ENCODE results near the gene ARGLU1.
A peak's percentile ranks its signal among the peaks of the same experiment; 100 is the strongest.

The ARGLU1 gene

GRCh38 chr13:106536244-106537034 lies 31.5 kb downstream of the ARGLU1 start:
- H3K79me2 ChIP-seq = no peaks in the 10 kb centered on the region
- peak overlapping the region; percentile 96 for H3K4me2 ChIP-seq (ENCODE audit: low read length)
- H3K27ac ChIP-seq = peak overlapping the region; percentile 49
- H3K4me1 ChIP-seq = no peaks in the 10 kb centered on the region
- H3K4me3 ChIP-seq (ENCODE audit: low read depth, low read length) = peak overlapping the region; percentile 71
- no peaks in the 10 kb centered on the region for H3K36me3 ChIP-seq (ENCODE audit: control insufficient read depth, insufficient read depth, low read length)
- no peaks in the 10 kb centered on the region for H3K9me3 ChIP-seq (ENCODE audit: control insufficient read depth, low read length)
- peak overlapping the region; percentile 83 for H2AFZ ChIP-seq
- H3K27me3 ChIP-seq (ENCODE audit: control insufficient read depth, insufficient read depth, low read length) = no peaks in the 10 kb centered on the region
- peak; percentile 89 for TF ChIP-seq CTCF (IDR thresholded peaks at IDR 0.05)
- no peak overlapping the region for H3K9ac ChIP-seq

GRCh38 chr13:106535552-106536243 lies 32.2 kb downstream of the ARGLU1 start, which contains the start of gene EFNB2:
TSS of gene EFNB2 (minus strand) at chr13:106535662. CDS start at chr13:106534964, 698 bp downstream.
- Histone ChIP-seq H3K79me2 (no peaks in the 10 kb centered on the region), H3K27me3 (ENCODE audit: control insufficient read depth, insufficient read depth, low read length) (no peaks in the 10 kb centered on the region), H3K27ac (peak within 1 kb of the TSS; percentile 49), H3K36me3 (ENCODE audit: control insufficient read depth, insufficient read depth, low read length) (no peaks in the 10 kb centered on the region), H3K9me3 (ENCODE audit: control insufficient read depth, low read length) (no peaks in the 10 kb centered on the region), H3K4me3 (ENCODE audit: low read depth, low read length) (peak within 1 kb of the TSS; percentile 71), H3K9ac (no peak within 1 kb of the TSS), H3K4me2 (ENCODE audit: low read length) (peak within 1 kb of the TSS; percentile 96), H2AFZ (peak within 1 kb of the TSS; percentile 83), H3K4me1 (no peaks in the 10 kb centered on the region)
- TF ChIP-seq CTCF (IDR thresholded peaks at IDR 0.05) = no peak

- H3K27me3 ChIP-seq (ENCODE audit: control insufficient read depth, insufficient read depth, low read length) = no peaks in the 10 kb centered on the region
- peak overlapping the region; percentile 68 for H3K4me2 ChIP-seq (ENCODE audit: low read length)
- no peaks in the 10 kb centered on the region for H3K79me2 ChIP-seq
- H3K9me3 ChIP-seq (ENCODE audit: control insufficient read depth, low read length) = no peaks in the 10 kb centered on the region
- H2AFZ ChIP-seq = peak overlapping the region; percentile 50
- H3K27ac ChIP-seq = no peak overlapping the region
- H3K36me3 ChIP-seq (ENCODE audit: control insufficient read depth, insufficient read depth, low read length) = no peaks in the 10 kb centered on the region
- TF ChIP-seq CTCF (IDR thresholded peaks at IDR 0.05) = no peak
- H3K9ac ChIP-seq = no peak overlapping the region
- no peaks in the 10 kb centered on the region for H3K4me1 ChIP-seq
- peak overlapping the region; percentile 68 for H3K4me3 ChIP-seq (ENCODE audit: low read depth, low read length)
These were observed 33.0 kb downstream of the ARGLU1 start for GRCh38 chr13:106534639-106535551.

GRCh38 chr13:106533943-106534638 lies 33.8 kb downstream of the ARGLU1 start:
- Histone ChIP-seq H2AFZ (peak overlapping the region; percentile 62), H3K4me3 (ENCODE audit: low read depth, low read length) (peak overlapping the region; percentile 68), H3K27ac (peak overlapping the region; percentile 15), H3K9ac (no peak overlapping the region), H3K4me2 (ENCODE audit: low read length) (peak overlapping the region; percentile 68), H3K27me3 (ENCODE audit: control insufficient read depth, insufficient read depth, low read length) (no peaks in the 10 kb centered on the region), H3K4me1 (no peaks in the 10 kb centered on the region), H3K9me3 (ENCODE audit: control insufficient read depth, low read length) (no peaks in the 10 kb centered on the region), H3K79me2 (no peaks in the 10 kb centered on the region), H3K36me3 (ENCODE audit: control insufficient read depth, insufficient read depth, low read length) (no peaks in the 10 kb centered on the region)
- TF ChIP-seq CTCF (IDR thresholded peaks at IDR 0.05) = no peak
